Endothelial cell of umbilical vein (primary cell): Measurements from ENCODE around the gene SMKR1. TPM values are rescaled to one million over a fixed set of nuclear protein-coding genes. Genes with fewer than 3 reads are reported as not detected.

Experiments
- BruUV-seq: library from RNA; stranded (reverse); fragments of 400-500 nt; replicated peaks from 2 replicates; lab custom pipeline; 2021; lab: Mats Ljungman, UMichigan
- CTCF ChIA-PET: fragments of 300-600, 350-600 bp; sonication (Branson Sonifier 250); formaldehyde crosslinking; loops from one replicate; lab custom pipeline; 2021; ENCODE audit warnings: antibody characterized with exemption, inconsistent platforms; lab: Charles Lee
- POLR2A ChIA-PET: fragments of 300-600, 350-600 bp; sonication (Branson Sonifier 250); formaldehyde crosslinking; loops from one replicate; lab custom pipeline; 2021; ENCODE audit warnings: antibody characterized with exemption, inconsistent platforms; lab: Charles Lee
- DNase-seq: peaks from one replicate; pipeline ENCODE4 v3.0.0-alpha.2; 2011; ENCODE audit warnings: low read depth, low spot score
- FAIRE-seq: peaks from 2 replicates; lab custom pipeline; 2011; peaks lifted over from hg19 to GRCh38; lab: Jason Lieb, UNC
- H2AFZ ChIP-seq: 2 replicates; pipeline ENCODE4 v1.6.0; 2012; ENCODE audit warnings: low read depth, low read length, control low read depth, inconsistent platforms
- H3K27ac ChIP-seq: 2 replicates; pipeline ENCODE4 v1.5.1; 2011; ENCODE audit warnings: low read depth, mild to moderate bottlenecking, control low read depth, low read length, moderate library complexity; ENCODE audit not compliant: insufficient read depth
- H3K27me3 ChIP-seq, 2 experiments: 2 replicates each; pipeline versions ENCODE4 v1.6.0 to v1.6.1; 2011; ENCODE audit warnings: low read length in 2 of 2, mixed read lengths in 1 of 2; ENCODE audit not compliant: control insufficient read depth in 2 of 2, insufficient read depth in 2 of 2
- H3K36me3 ChIP-seq, 2 experiments: 2 replicates in 1 of 2; 3 replicates in 1 of 2; pipeline ENCODE4 v1.5.1; 2011; ENCODE audit warnings: low read length in 2 of 2, mild to moderate bottlenecking in 1 of 2, moderate library complexity in 1 of 2; ENCODE audit not compliant: control insufficient read depth in 2 of 2, insufficient read depth in 2 of 2; ENCODE audit errors: extremely low read depth in 1 of 2
- H3K4me1 ChIP-seq: 3 replicates; pipeline ENCODE4 v1.5.1; 2011; ENCODE audit warnings: mild to moderate bottlenecking, low read length; ENCODE audit not compliant: control insufficient read depth, insufficient read depth; ENCODE audit errors: extremely low read depth
- H3K4me2 ChIP-seq: 2 replicates; pipeline ENCODE4 v1.6.1; 2011; ENCODE audit warnings: low read length, control low read depth, mixed read lengths; ENCODE audit not compliant: insufficient read depth
- H3K4me3 ChIP-seq, 3 experiments: fragments of 200-600 bp in 1 of 3; sonication (generic), shearing (Covaris generic) in 1 of 3; replicated peaks in 1 of 3; 2 replicates each; pipeline ENCODE4 v1.5.1; 2011 to 2016; ENCODE audit warnings: control low read depth in 3 of 3, low read length in 3 of 3, mild to moderate bottlenecking in 2 of 3, inconsistent platforms in 1 of 3, low read depth in 1 of 3, moderate library complexity in 1 of 3; ENCODE audit not compliant: insufficient read depth in 1 of 3
- H3K79me2 ChIP-seq: 2 replicates; pipeline ENCODE4 v1.6.0; 2012; ENCODE audit warnings: low read length, inconsistent platforms; ENCODE audit not compliant: control insufficient read depth, insufficient read depth
- H3K9ac ChIP-seq: replicated peaks from 2 replicates; pipeline ENCODE3; 2011; ENCODE audit warnings: low read length, control low read depth; ENCODE audit not compliant: insufficient read depth; ENCODE audit errors: extremely low read depth
- H3K9me1 ChIP-seq: replicated peaks from 3 replicates; pipeline ENCODE4 v1.6.0; 2011; ENCODE audit warnings: mild to moderate bottlenecking, low read length; ENCODE audit not compliant: control insufficient read depth, insufficient read depth; ENCODE audit errors: extremely low read depth
- H3K9me3 ChIP-seq: replicated peaks from 2 replicates; pipeline ENCODE4 v1.5.1; 2012; ENCODE audit warnings: low read length, inconsistent platforms; ENCODE audit not compliant: control insufficient read depth, insufficient read depth
- H4K20me1 ChIP-seq: replicated peaks from 2 replicates; pipeline ENCODE3; 2011; ENCODE audit warnings: mild to moderate bottlenecking, low read length; ENCODE audit not compliant: control insufficient read depth, insufficient read depth; ENCODE audit errors: extremely low read depth
- CTCF ChIP-seq, 2 donors: IDR thresholded peaks; 1 replicate in 1 of 2; 2 replicates in 1 of 2; pipeline ENCODE4 v1.5.1; 2011; ENCODE audit warnings: low read length in 2 of 2, mild to moderate bottlenecking in 2 of 2, moderate library complexity in 2 of 2, control low read depth in 1 of 2, inconsistent platforms in 1 of 2, low read depth in 1 of 2; ENCODE audit not compliant: insufficient read depth in 1 of 2; ENCODE audit errors: extremely low read depth in 1 of 2
- EZH2 ChIP-seq: IDR thresholded peaks from 2 replicates; pipeline ENCODE4 v1.6.1; 2012; ENCODE audit warnings: borderline replicate concordance, low read depth, mild to moderate bottlenecking, moderate library complexity, low read length, inconsistent platforms; ENCODE audit not compliant: severe bottlenecking
- FOS ChIP-seq: IDR thresholded peaks from 2 replicates; pipeline ENCODE4 v1.6.1; 2011; ENCODE audit warnings: mild to moderate bottlenecking, low read length, moderate library complexity, borderline replicate concordance; ENCODE audit not compliant: insufficient read depth
- GATA2 ChIP-seq: IDR thresholded peaks from 2 replicates; pipeline ENCODE4 v1.7.0; 2011; ENCODE audit warnings: low read depth, mild to moderate bottlenecking, moderate library complexity, mixed read lengths, low read length; ENCODE audit not compliant: insufficient read length, insufficient read depth
- JUN ChIP-seq: IDR thresholded peaks from 2 replicates; pipeline ENCODE4 v1.6.1; 2011; ENCODE audit warnings: borderline replicate concordance, low read depth; ENCODE audit not compliant: insufficient read length, insufficient read depth
- MAX ChIP-seq: IDR thresholded peaks from 2 replicates; pipeline ENCODE4 v1.6.1; 2011; ENCODE audit not compliant: insufficient read depth, insufficient read length
- MYC ChIP-seq: IDR thresholded peaks from one replicate; pipeline ENCODE4 v1.6.1; 2011; ENCODE audit warnings: mild to moderate bottlenecking, low read depth, low read length
- POLR2A ChIP-seq: IDR thresholded peaks from 2 replicates; pipeline ENCODE4 v1.6.1; 2012; ENCODE audit warnings: low read depth, mild to moderate bottlenecking, control low read depth, low read length
- POLR2AphosphoS5 ChIP-seq: IDR thresholded peaks from 2 replicates; pipeline ENCODE4 v1.6.1; 2012; ENCODE audit warnings: low read depth, mild to moderate bottlenecking, control low read depth, low read length, moderate library complexity; ENCODE audit not compliant: insufficient read depth
- dilution Hi-C: fragments of 300-500 bp; cut with MboI; formaldehyde crosslinking; loops from one replicate; pipeline ENCODE4 v1.15.0; 2019; ENCODE audit warnings: low sequenced_read_pairs; ENCODE audit not compliant: extremely low pct_ligation_motif_present
- intact Hi-C: fragments of 100-400 bp; cut with micrococcal nuclease; formaldehyde crosslinking; loops from one replicate; pipeline ENCODE4 v1.10.0; 2022
- polyA plus RNA-seq, 4 experiments: library from polyadenylated mRNA; depleted of rRNA in 3 of 4; stranded (reverse) in 3 of 4; unstranded in 1 of 4; fragments of >200 nt; gene quantifications; 2 replicates each; pipeline versions ENCODE4 v1.2.1 to v1.2.3, GENCODE V29; 2011 to 2012; ENCODE audit warnings: missing spikeins in 1 of 4
- total RNA-seq: library from RNA; stranded (reverse); gene quantifications from 2 replicates; pipeline ENCODE4 v1.2.3, GENCODE V29; 2021

Gene SMKR1
- total and polyA plus RNA-seq, 2 donors (not counting 3 experiments of a cell fraction or from before 2014, with no cell fraction given), result 0.64 TPM; not detected in 1

GRCh38 chr7:129531721-129532120 is 29.4 kb downstream of the SMKR1 start:
- BruUV-seq, result no TSS peak
- Histone ChIP-seq H3K4me2 (no peak overlapping the region), H3K4me3 (no peak overlapping the region), H3K9me3 (no peaks in the 10 kb centered on the region), H3K79me2 (no peaks in the 10 kb centered on the region), H2AFZ (no peak overlapping the region), H3K27ac (no peak overlapping the region), H3K36me3 (no peaks in the 10 kb centered on the region), H3K9ac (no peak overlapping the region), H3K4me1 (no peaks in the 10 kb centered on the region), H4K20me1 (no peaks in the 10 kb centered on the region), H3K27me3 (no peaks in the 10 kb centered on the region), H3K9me1 (no peaks in the 10 kb centered on the region)
- ChIA-PET CTCF (no interaction called here), POLR2A (no interaction called here)
- dilution Hi-C loops, result no loop called here
- no peak for FAIRE-seq
- intact Hi-C loops, result no loop called here
- TF ChIP-seq MAX (no peak), POLR2AphosphoS5 (no peak), POLR2A (no peak), GATA2 (no peak), FOS (no peak), CTCF (IDR thresholded peaks at IDR 0.05; ENCODE audit: extremely low read depth in 1 of 2, insufficient read depth in 1 of 2, low read depth in 1 of 2, low read length in 2 of 2) (no peak), JUN (no peak), EZH2 (no peak), MYC (no peak)
- no peak for DNase-seq
